Activated gamma-delta T cell treated with anti-CD3 and anti-CD28 coated beads, Interleukin-2, amount 50 U/mL, for 16 hours (primary cell): ENCODE data around the gene LRRC2.
"Not testable (repeated sequence)": the region's sequence is repeated elsewhere in the genome, so short reads cannot be mapped to it uniquely, and the experiment has no call there.

Experiments used
- DNase-seq: peaks from one replicate; pipeline ENCODE4 v3.0.0-alpha.2; 2020; ENCODE audit warnings: low read depth

The LRRC2 gene

DNA sequence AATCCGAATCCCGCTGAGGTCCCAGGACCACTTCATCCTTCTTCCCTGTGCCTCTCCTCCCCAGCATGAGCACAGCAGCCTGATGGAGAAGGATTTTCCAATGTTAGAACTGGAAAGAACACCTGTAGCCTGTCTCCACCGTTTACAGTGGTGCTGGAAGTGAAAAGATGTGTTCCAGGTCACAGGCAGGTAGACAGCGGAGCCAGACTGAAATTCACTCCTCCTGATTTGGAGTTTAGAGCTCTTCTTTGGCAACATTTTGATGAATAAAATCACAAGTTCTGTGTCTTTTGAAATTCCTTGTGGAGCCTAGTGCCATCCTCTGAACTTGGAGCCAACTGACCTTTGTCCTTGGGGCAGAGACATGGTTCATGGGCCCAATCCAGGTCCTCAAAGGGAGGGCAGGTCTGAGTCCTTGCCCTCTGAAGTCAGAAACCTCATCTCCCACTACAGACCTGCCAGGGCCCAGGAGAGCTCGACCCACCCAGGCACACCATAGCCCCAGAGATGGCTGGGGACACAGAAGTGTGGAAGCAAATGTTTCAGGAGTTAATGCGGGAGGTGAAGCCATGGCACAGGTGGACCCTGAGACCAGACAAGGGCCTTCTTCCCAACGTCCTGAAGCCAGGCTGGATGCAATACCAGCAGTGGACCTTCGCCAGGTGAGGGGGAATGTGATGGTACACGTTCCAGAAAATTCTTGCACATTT lies 68.4 kb downstream of the LRRC2 start, which contains the start of gene RTP3:
RTP3 (plus strand) TSS at position 421 of the 710 bp plus-strand sequence; CDS start at position 508, 87 bp downstream.
- no peak for DNase-seq

DNA sequence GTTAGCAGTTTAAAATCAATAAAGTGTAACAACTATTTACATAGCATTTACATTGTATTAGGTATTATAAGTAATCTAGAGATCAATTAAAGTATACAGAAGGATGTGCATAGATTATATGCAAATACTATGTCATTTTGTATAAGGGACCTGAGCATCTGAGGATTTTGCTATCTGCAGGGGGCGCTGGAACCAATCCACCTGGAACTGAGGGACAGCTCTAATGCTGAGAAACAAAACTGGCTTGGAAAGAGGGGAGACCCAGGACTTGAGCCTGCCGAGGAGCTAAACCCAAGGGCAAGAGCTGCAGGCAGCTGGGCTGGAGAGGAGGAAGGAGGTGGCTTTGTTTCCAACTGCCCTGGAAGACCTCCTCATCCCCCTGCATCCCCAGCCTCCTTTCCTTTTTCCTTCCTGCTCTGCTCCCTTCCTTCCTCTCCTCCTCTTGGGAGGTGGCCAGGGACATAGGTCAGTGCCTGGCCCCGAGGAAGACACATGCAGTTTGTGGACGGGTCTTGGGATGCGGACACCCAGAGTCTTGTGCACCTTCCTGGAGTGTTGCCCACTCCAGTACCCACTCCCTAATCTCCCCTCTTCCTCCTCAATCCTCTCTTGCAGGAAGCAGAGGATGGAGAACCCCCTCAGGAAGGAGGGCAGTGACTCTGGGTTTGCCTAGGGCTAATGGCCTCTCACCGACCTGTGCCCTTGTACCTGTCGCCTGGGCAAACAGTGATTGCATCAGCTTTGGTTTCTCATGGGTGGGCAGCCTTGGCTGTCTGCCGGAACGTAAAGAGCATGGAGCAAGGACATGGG lies 69.2 kb downstream of the LRRC2 start:
- peak; percentile 15 for DNase-seq

DNA sequence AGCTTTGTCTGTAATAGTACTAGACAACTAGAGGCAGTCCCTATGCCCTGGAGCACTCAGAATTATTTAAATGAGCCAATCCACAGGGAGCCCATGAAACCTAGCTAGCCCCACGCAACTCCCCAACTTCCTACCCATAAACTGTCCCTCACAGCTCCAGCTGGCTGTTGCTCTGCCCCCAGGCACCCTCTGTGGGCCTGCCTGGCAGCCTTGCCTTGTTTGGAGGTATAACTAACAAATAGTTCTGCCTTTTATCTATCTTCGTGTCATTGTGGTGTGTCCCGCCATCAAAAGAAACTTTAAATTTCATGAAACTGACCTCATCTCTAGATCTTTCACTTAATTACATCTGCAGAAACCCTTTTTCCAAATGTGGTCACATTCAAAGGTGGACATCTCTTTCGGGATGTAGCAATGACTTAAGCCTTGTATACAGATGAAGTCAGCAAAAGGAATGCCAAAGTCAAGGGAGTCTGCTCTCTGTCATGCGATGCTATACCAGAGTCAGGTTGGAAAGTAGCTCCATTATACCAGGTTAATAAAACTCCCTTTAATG lies 70.1 kb downstream of the LRRC2 start:
- no peak for DNase-seq

GRCh38 chr3:46494491-46494890 lies 71.6 kb downstream of the LRRC2 start:
- DNase-seq: not testable (repeated sequence)

DNA sequence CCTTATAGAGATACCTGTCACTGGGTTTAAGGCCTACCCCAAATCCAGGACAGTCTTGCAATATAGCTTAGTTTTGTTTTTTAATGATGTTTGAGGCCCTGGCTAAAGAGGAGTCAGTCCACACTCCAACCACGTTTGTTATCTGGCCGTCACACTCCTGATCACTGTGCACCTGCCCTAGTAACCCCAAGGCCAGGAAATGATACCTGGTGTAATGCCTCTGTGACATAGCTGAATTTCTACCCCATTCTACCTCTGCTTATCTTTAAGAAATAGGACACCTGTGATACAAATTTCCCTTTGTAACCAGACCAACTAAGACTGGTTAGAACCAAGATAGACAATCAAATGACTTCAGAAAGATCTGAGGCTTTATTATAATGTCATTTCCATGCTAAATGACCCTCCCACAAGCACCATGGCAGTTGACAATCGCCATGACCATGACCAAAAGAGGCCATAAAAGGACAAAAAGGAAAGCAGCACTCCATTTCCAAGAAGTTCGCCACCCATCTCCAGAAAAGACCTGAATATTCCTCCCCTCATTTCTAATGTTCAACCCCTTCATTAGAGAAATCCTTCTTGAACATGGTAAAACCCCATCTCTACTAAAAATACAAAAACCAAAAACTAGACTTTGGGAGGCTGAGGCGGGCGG lies 73.1 kb downstream of the LRRC2 start:
- DNase-seq: no peak

GRCh38 chr3:46491089-46492070 lies 74.7 kb downstream of the LRRC2 start:
- no peak for DNase-seq

DNA sequence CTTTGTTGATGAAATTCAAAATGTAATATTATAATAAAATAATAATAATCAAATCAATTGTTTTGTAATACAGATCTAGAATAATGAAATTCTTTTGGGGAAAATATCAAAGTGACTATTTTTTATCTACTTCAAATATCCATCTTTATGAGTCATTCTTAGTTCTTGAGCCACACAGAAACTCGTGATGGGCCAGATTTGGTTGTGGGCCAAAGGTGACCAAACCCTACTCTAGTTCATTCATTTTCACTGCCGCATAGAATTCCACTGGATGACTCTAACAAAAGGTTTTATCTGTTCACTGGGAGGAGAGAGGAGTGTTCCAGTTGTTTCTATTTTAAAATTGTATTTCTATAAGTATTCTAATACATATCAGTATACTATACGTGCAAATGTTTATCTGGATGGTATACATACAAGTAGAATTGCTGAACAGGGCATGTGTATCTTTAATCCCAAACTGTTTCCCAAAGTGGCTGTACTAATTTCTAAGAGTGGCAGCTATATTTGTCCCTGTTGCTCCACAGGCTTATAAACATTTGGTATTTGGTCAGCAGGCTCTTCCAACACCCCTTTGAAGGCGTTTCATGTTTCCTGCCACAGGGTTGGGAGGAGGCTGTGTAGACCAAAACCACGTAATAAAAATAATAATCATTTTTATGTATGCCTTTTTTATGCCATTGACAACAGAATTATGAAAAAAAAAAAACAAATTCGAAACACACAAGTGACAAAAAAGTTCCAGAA lies 75.6 kb downstream of the LRRC2 start:
- no peak for DNase-seq

GRCh38 chr3:46489875-46490274 lies 76.2 kb downstream of the LRRC2 start:
- DNase-seq: no peak

DNA sequence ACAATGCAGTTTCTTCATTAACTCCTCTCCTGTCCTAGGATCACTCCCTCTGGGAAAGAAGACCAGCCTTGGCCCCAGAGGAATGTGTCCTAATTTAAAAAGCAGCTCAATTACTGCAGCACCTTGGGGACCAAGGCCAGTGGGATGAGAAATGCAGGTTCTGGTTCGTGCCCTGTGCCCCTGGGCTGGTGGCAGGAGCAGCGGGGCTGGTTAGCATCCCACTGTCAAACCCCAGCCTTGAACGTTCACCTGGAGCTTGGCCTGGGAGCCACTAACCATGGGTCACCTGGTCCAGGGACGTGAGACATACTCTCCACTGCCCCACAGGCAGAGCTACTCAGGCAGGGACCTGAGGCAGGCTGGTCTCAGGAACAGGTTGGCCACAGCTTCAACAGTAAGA lies 76.7 kb downstream of the LRRC2 start:
- DNase-seq: no peak

- DNase-seq: peak; percentile 88
Measured at GRCh38 chr3:46488735-46489361, 77.3 kb downstream of the LRRC2 start.

- DNase-seq: no peak
Measured at GRCh38 chr3:46485779-46486175, 80.3 kb downstream of the LRRC2 start.

- DNase-seq: no peak
Measured at GRCh38 chr3:46484911-46485778, 81.0 kb downstream of the LRRC2 start.

- no peak for DNase-seq
Measured at GRCh38 chr3:46484388-46484787, 81.7 kb downstream of the LRRC2 start.

DNA sequence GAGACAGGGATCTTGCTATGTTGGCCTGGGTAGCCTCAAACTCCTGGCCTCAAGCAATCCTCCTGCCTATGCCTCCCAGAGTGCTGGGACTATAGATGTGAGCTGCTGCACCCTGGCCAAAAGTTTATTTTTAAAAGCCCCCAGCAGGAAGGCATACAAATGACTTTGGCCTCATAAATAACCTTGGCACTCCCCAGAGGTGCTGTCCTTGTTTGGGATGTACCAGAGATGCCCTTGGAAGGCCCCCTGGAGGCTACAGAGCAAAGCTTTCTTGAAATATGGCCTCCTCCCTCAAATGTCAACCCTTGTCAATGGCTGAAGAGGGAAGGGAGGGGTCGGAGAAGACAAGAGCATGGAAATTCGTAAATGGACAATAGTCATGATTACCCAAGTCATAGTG lies 82.3 kb downstream of the LRRC2 start:
- no peak for DNase-seq

GRCh38 chr3:46482632-46483350 lies 83.3 kb downstream of the LRRC2 start:
- no peak for DNase-seq

DNA sequence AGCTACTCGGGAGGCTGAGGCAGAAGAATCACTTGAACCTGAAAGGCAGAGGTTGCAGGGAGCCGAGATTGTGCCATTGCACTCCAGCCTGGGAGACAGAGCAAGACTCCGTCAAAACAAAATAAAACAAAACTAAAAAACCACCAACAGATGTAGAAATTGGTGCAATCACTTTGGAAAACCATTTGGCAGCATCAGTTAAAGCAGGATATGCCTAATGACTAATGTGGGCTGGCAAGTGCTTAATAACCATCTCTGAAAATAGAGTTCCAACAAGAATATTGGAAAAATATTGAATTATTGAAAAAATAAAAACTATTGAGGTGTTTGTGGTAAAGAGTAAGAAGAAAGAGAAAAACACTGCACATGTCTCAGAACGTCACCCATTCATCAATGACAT lies 84.5 kb downstream of the LRRC2 start:
- no peak for DNase-seq

- DNase-seq: no peak
Measured at GRCh38 chr3:46480491-46481195, 85.5 kb downstream of the LRRC2 start.

- DNase-seq: no peak
Measured at GRCh38 chr3:46479696-46480095, 86.4 kb downstream of the LRRC2 start.
